ENCODE results near the gene GLB1L3. TPM values are rescaled to one million over a fixed set of nuclear protein-coding genes. Genes with fewer than 3 reads are reported as not detected.

GLB1L3 gene
- total RNA-seq, 2 experiments from 2014 or later, result 11.2 to 11.9 TPM

DNA sequence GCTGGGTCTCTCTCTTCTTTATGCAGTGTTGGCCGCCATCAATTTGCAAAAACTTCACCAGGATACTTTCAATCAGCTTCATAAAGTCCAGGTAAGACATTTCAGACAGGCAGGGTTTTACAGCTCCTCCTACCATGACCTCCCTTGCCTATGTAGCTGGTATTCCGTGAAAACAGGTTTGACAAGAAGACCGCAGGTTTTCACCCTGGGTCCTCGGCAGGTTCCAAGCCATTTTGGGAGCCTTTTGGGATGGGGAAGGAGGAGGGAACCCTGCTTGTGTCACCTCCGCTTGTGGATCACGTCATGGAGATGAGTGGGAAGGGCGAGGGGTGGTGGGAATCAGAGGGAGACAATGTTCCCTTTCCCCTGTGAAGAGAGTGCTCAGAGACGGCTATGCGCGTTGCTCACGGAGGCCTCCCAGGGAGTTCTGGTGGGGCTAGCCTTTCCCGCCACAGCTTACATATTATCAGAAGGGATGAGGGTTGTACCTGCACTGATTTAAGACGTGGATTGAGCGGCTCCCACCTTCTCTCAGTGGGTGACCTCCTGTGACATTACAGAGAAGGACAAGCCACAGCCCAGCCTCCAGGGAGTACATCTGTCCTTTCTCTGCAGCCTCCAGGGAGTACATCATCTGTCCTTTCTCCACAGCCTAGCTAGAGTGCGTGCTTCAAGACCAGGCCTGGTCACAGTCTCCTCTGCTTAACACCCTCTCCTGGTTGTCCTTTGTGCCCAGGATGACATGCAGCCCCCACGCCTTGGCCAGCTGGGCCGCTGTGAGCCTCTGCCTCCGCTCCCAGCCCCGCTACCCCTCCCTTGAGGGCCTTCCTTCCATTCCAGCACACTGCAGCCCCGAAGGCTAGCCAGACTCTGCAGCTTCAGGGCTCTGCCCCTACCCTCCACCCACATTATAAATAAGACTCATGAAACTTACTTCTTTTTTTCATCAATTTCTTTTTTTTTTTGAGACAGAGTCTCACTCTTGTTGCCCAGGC lies 17.2 kb downstream of the GLB1L3 start:
- no peak overlapping the region for H3K27ac Mint-ChIP-seq
- intact Hi-C loops (cut with micrococcal nuclease), result no loop called here
- ChIA-PET CTCF (no interaction called here), POLR2A (no interaction called here)
- TF ChIP-seq, protein P1, sequence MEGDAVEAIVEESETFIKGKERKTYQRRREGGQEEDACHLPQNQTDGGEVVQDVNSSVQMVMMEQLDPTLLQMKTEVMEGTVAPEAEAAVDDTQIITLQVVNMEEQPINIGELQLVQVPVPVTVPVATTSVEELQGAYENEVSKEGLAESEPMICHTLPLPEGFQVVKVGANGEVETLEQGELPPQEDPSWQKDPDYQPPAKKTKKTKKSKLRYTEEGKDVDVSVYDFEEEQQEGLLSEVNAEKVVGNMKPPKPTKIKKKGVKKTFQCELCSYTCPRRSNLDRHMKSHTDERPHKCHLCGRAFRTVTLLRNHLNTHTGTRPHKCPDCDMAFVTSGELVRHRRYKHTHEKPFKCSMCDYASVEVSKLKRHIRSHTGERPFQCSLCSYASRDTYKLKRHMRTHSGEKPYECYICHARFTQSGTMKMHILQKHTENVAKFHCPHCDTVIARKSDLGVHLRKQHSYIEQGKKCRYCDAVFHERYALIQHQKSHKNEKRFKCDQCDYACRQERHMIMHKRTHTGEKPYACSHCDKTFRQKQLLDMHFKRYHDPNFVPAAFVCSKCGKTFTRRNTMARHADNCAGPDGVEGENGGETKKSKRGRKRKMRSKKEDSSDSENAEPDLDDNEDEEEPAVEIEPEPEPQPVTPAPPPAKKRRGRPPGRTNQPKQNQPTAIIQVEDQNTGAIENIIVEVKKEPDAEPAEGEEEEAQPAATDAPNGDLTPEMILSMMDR (IDR thresholded peaks at IDR 0.05), result no peak
- no peak overlapping the region for H3K4me3 Mint-ChIP-seq
- no peak for DNase-seq
- ATAC-seq, result no peak
- H3K27me3 Mint-ChIP-seq, result no peaks in the 10 kb centered on the region
- H3K9me3 Mint-ChIP-seq, result no peaks in the 10 kb centered on the region
- no peaks in the 10 kb centered on the region for H3K4me1 Mint-ChIP-seq (ENCODE audit: low read depth)
- H3K36me3 Mint-ChIP-seq (ENCODE audit: low read depth), result peaks cover 2% of the 10 kb centered on the region

DNA sequence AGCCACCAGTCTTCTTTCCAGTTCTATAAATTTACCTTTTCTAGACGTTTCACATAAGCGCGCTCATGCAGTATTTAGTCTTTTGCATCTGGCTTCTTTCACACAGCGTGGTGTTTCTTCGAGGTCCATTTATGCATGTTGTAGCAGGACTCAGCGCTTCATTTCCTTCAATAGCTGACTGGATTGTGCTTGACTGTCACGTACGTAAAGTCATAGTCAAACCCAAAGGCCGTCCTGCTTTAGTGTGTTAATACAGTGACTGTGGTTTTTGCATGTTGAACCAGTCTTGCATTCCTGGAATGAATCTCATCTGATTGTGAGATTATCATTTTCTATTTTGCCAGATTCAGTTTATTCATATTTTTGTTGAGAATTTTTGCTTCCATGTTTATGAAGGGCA lies 18.5 kb downstream of the GLB1L3 start:
- POLR2A ChIA-PET, result interaction anchor here (0.9 kb wide), 1 partner anchor 11 kb away, joined by 3 read pairs; no protein-coding TSS in a partner anchor

DNA sequence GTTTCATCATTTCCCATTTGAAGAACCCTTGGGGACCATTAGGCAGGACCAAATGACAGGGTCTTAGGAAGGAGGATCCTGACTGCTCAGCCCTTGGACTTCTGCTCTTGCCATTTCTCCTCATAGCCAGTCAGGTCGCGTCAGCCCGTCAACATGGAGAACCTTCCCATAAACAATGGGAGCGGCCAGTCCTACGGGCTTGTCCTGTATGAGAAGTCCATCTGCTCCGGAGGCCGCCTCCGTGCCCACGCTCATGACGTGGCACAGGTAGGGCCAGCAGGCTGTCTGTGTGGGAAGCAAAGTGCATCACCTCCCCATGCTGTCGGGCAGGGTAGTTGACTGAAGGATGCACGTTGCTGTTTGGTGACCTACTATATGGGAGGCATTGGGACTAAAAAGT lies 36.0 kb downstream of the GLB1L3 start:
- intact Hi-C loops (cut with micrococcal nuclease), result no loop called here
- POLR2A ChIA-PET, result no interaction called here
- Mint-ChIP-seq H3K36me3 (ENCODE audit: low read depth) (peaks cover 13% of the 10 kb centered on the region), H3K4me3 (no peak overlapping the region), H3K27ac (no peak overlapping the region), H3K4me1 (ENCODE audit: low read depth) (no peaks in the 10 kb centered on the region), H3K9me3 (peaks cover 7% of the 10 kb centered on the region), H3K27me3 (peaks cover 3% of the 10 kb centered on the region)
- no peak for ATAC-seq
- TF ChIP-seq, protein P1 (IDR thresholded peaks at IDR 0.05), result no peak
- CTCF ChIA-PET, result no interaction called here
- DNase-seq, result no peak

More for the DNA sequence above, 18.5 kb downstream of the GLB1L3 start:
- intact Hi-C loops (cut with micrococcal nuclease), result no loop called here
- ATAC-seq (no peak), DNase-seq (no peak)
- Mint-ChIP-seq H3K27ac (no peak overlapping the region), H3K4me1 (ENCODE audit: low read depth) (no peaks in the 10 kb centered on the region), H3K4me3 (no peak overlapping the region), H3K36me3 (ENCODE audit: low read depth) (peaks cover 4% of the 10 kb centered on the region), H3K9me3 (no peaks in the 10 kb centered on the region), H3K27me3 (no peaks in the 10 kb centered on the region)
- TF ChIP-seq, protein P1 (IDR thresholded peaks at IDR 0.05), result no peak
- CTCF ChIA-PET, result no interaction called here

DNA sequence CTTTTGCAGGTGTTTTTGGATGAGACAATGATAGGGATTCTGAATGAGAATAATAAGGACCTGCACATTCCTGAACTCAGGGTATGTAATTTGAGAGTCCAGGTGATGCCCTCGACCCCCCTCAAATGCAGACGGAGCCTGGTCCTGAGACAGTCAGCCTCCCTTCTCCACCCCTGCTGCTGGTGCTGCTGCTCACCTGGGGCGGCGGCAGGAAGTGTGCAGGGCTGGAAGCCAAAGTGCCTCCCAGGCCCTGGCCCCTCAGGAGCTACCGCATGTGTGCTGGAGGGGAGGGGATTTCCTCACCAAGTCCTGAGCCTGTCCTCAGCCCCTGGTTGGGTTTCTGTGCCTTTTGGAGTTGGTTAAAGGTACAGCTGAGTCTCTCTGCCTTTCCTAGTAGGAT lies 36.6 kb downstream of the GLB1L3 start:
- no peak for ATAC-seq
- H3K36me3 Mint-ChIP-seq (ENCODE audit: low read depth), result peaks cover 12% of the 10 kb centered on the region
- CTCF ChIA-PET, result no interaction called here
- intact Hi-C loops (cut with micrococcal nuclease), result no loop called here
- peaks cover 3% of the 10 kb centered on the region for H3K27me3 Mint-ChIP-seq
- TF ChIP-seq, protein P1 (IDR thresholded peaks at IDR 0.05), result no peak
- no peak overlapping the region for H3K4me3 Mint-ChIP-seq
- no peak for DNase-seq
- H3K4me1 Mint-ChIP-seq (ENCODE audit: low read depth), result no peaks in the 10 kb centered on the region
- H3K9me3 Mint-ChIP-seq, result peaks cover 11% of the 10 kb centered on the region
- POLR2A ChIA-PET, result no interaction called here
- no peak overlapping the region for H3K27ac Mint-ChIP-seq

DNA sequence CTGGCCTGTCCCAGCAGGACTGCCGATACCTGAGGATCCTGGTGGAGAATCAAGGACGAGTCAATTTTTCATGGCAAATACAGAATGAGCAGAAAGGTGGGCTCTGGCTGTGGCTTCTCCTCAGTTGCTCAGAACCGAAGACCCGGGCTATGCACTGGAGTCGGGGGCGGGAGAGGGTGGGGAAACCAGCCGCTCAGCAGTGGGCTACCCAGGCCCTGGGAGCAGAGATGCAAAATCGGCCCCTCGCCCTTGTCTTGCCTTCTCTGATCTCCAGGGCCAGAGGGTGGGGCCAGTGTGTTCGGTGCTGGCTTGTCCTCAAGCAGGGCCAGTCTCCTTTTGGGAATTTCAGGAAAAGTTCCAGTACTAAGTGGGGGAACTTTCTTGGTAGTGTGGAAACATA lies 37.2 kb downstream of the GLB1L3 start:
- no peak for ATAC-seq
- H3K27ac Mint-ChIP-seq, result no peak overlapping the region
- intact Hi-C loops (cut with micrococcal nuclease), result no loop called here
- CTCF ChIA-PET, result no interaction called here
- DNase-seq, result no peak
- H3K9me3 Mint-ChIP-seq, result peaks cover 15% of the 10 kb centered on the region
- peaks cover 17% of the 10 kb centered on the region for H3K36me3 Mint-ChIP-seq (ENCODE audit: low read depth)
- POLR2A ChIA-PET, result no interaction called here
- H3K4me1 Mint-ChIP-seq (ENCODE audit: low read depth), result no peaks in the 10 kb centered on the region
- TF ChIP-seq, protein P1 (IDR thresholded peaks at IDR 0.05), result no peak
- H3K27me3 Mint-ChIP-seq, result peaks cover 3% of the 10 kb centered on the region
- H3K4me3 Mint-ChIP-seq, result no peak overlapping the region
